ENCODE measurements around the gene STEEP1.

GRCh38 chrX:119549327-119550016 lies 15.7 kb downstream of the STEEP1 start:
- TF ChIP-seq CTCF (conservative IDR thresholded peaks at IDR 0.05; ENCODE audit: low read depth, low read length) (no peak), EZH2 (IDR thresholded peaks at IDR 0.05; ENCODE audit: borderline replicate concordance, low read depth, low read length, poor library complexity, severe bottlenecking) (no peak)
